Measurements from ENCODE around the gene MOSPD3. TPM values are rescaled to one million over a fixed set of nuclear protein-coding genes. Genes with fewer than 3 reads are reported as not detected.

The MOSPD3 gene
- polyA plus RNA-seq, 1 donor from 2014 or later, result 27.9 TPM

GRCh38 chr7:100573691-100574361, 38.5 kb upstream of the MOSPD3 start, which contains the start of gene SAP25:
Gene SAP25 (minus strand): TSS chr7:100573900. CDS start chr7:100573742, 158 bp downstream.
- Histone ChIP-seq H3K27me3 (ENCODE audit: insufficient read depth, low read depth, low read length) (peaks cover 26% of the 10 kb centered on the region), H3K9me2 (ENCODE audit: insufficient read depth, low read length) (no peaks in the 10 kb centered on the region), H3K4me3 (ENCODE audit: low read length) (no peak within 1 kb of the TSS), H4K20me1 (ENCODE audit: insufficient read depth) (no peaks in the 10 kb centered on the region), H3K4me2 (ENCODE audit: low read length) (no peak within 1 kb of the TSS), H3F3A (ENCODE audit: insufficient read depth, low read length, poor library complexity, severe bottlenecking) (no peaks in the 10 kb centered on the region), H3K27ac (ENCODE audit: low read length) (no peak within 1 kb of the TSS), H3K36me3 (ENCODE audit: insufficient read depth, low read length) (no peaks in the 10 kb centered on the region), H3K79me2 (replicated peaks; ENCODE audit: insufficient read depth, low read length) (no peaks in the 10 kb centered on the region), H3K9ac (ENCODE audit: low read length) (no peak within 1 kb of the TSS), H2AFZ (ENCODE audit: low read depth, low read length) (no peak within 1 kb of the TSS), H3K9me3 (ENCODE audit: low read length) (no peaks in the 10 kb centered on the region)
- TF ChIP-seq RAD21 (conservative IDR thresholded peaks at IDR 0.05) (no peak), REST (IDR thresholded peaks at IDR 0.05; ENCODE audit: borderline replicate concordance) (no peak), SMC3 (conservative IDR thresholded peaks at IDR 0.05; ENCODE audit: poor library complexity) (no peak)

GRCh38 chr7:100574362-100575205, 37.8 kb upstream of the MOSPD3 start:
- no peaks in the 10 kb centered on the region for H3K79me2 ChIP-seq (replicated peaks; ENCODE audit: insufficient read depth, low read length)
- no peaks in the 10 kb centered on the region for H3K9me2 ChIP-seq (ENCODE audit: insufficient read depth, low read length)
- H3K4me3 ChIP-seq (ENCODE audit: low read length), result no peak overlapping the region
- H4K20me1 ChIP-seq (ENCODE audit: insufficient read depth), result no peaks in the 10 kb centered on the region
- H3K9ac ChIP-seq (ENCODE audit: low read length), result no peak overlapping the region
- H3K9me3 ChIP-seq (ENCODE audit: low read length), result no peaks in the 10 kb centered on the region
- no peak overlapping the region for H3K4me2 ChIP-seq (ENCODE audit: low read length)
- H3K36me3 ChIP-seq (ENCODE audit: insufficient read depth, low read length), result no peaks in the 10 kb centered on the region
- no peaks in the 10 kb centered on the region for H3F3A ChIP-seq (ENCODE audit: insufficient read depth, low read length, poor library complexity, severe bottlenecking)
- no peak overlapping the region for H3K27ac ChIP-seq (ENCODE audit: low read length)
- TF ChIP-seq REST (IDR thresholded peaks at IDR 0.05; ENCODE audit: borderline replicate concordance) (no peak), RAD21 (conservative IDR thresholded peaks at IDR 0.05) (no peak), EZH2 (IDR thresholded peaks at IDR 0.05; ENCODE audit: borderline replicate concordance, insufficient read depth, low read length, poor library complexity, severe bottlenecking) (no peak), SMC3 (conservative IDR thresholded peaks at IDR 0.05; ENCODE audit: poor library complexity) (no peak), EP300 (conservative IDR thresholded peaks at IDR 0.05; ENCODE audit: poor library complexity, severe bottlenecking) (no peak), MXI1 (conservative IDR thresholded peaks at IDR 0.05; ENCODE audit: poor library complexity, severe bottlenecking) (no peak)
- no peak overlapping the region for H2AFZ ChIP-seq (ENCODE audit: low read depth, low read length)
- H3K27me3 ChIP-seq (ENCODE audit: insufficient read depth, low read depth, low read length), result peaks cover 19% of the 10 kb centered on the region
